GF-D8 (cell line): ENCODE data around the gene PNPLA7.
"Not testable (repeated sequence)": the region's sequence is repeated elsewhere in the genome, so short reads cannot be mapped to it uniquely, and the experiment has no call there.

Source experiments
- DNase-seq: peaks from one replicate; lab custom pipeline; 2025; lab: John Stamatoyannopoulos, UW

Gene PNPLA7

GRCh38 chr9:137460363-137461315 lies 89.6 kb downstream of the PNPLA7 start:
- no peak for DNase-seq

- no peak for DNase-seq
Measured at GRCh38 chr9:137459601-137460362, 90.4 kb downstream of the PNPLA7 start.

DNA sequence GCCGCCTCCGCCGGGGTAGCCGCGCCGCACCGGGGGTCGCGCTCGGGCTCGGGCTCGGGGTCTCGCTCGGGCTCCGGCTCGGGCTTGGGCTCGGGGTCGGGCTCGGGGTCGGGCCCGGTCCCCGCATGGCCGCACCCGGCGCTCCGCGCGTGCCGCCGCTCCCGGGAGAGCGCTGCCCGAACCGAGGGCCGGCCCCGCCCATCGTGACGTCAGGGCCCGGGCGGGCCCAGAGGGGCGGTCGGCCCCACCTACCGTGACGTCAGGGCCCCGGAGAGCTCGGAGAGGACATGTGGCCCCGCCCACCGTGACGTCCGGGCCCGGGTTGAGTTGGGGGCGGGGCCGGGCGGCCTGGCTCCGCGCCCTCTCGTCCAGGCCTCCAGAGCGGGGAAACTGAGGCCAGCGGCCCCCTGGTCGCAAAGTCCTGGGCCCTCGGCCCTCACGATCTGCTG lies 91.0 kb downstream of the PNPLA7 start, which contains the start of gene NSMF:
TSS of gene NSMF (minus strand) at position 183 of the 449 bp plus-strand sequence. CDS start 232 bp downstream, outside the sequence.
- peak; percentile 65 for DNase-seq

GRCh38 chr9:137458194-137459151 lies 91.7 kb downstream of the PNPLA7 start:
- no peak for DNase-seq

- no peak for DNase-seq
Measured at GRCh38 chr9:137457406-137458193, 92.6 kb downstream of the PNPLA7 start.

GRCh38 chr9:137456864-137457405 lies 93.3 kb downstream of the PNPLA7 start:
- no peak for DNase-seq

DNA sequence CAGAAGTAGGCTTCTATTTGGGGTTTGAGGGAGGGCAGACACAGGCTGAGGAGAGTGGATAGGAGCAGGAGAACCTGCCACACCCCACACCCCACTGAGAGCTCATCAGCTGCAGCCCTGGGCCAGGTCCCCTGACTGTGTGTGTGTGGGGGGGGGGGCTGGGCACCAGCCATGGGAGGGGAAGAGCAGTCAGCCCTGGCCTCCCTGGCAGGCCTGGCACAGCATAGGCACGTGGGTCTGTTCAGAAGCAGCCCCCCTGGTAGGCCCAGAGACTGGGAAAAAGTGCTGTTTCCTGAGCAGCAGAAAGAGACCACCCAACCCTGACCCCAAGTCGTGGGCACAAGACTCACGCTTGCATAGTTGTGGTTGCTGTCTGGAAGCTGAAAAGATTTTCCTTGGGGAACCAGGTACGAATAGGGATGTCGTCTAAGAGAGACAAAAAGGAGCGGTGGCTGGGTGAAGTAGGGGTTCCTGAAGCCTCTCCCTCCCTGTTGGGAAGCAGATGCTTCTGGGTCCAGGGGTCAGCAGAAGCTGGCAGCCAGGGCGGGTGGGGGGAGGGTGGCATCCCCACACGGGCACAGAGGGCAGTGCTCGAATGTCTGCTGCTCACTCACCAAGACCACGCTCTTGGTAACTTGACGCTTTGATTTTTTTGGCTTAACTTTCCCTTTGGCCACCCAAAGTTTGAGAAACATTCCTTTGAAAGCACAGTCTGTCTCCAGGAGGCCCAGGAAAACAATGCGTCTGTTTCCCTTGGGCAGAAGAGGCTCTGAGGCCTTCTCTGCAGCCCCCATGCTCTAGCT lies 93.9 kb downstream of the PNPLA7 start:
- no peak for DNase-seq

GRCh38 chr9:137455359-137455991 lies 94.7 kb downstream of the PNPLA7 start:
- DNase-seq, result no peak

DNA sequence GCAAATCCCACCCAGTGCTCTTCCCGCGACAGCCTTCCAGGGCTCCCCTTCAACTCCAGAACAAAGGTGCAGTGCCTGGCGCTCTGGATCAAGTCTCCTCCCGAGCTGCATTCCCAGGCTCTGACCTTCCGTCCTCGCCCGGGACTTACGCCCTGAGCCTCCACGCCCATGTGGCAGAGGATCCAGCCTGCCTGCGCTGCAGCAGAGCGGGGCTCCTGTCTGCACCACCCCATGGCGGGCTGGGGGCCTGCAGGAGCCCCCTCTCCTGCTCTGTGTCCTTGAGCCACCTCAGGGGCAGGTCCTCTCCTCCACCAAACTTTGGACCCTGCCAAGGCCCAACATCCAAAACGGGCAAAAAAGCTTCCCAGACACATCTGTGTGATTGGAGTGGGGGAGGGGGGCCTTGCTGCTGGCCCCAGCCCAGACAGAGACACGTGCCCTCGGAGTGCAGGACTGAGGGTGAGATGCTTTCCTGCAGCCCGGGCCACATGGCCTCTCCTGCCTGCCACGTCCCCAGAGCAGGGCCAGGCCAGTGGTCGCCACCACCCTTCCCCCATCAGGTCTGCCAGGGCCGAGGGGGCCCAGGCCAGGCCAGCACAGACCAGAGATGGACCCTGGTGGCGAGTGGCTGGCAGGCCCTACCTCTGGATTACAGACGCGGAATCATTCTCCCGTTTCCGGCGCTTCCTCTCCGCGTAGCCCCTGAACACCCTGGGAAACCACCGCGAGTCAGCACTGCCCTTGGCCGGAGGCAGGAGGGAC lies 95.4 kb downstream of the PNPLA7 start:
- no peak for DNase-seq

DNA sequence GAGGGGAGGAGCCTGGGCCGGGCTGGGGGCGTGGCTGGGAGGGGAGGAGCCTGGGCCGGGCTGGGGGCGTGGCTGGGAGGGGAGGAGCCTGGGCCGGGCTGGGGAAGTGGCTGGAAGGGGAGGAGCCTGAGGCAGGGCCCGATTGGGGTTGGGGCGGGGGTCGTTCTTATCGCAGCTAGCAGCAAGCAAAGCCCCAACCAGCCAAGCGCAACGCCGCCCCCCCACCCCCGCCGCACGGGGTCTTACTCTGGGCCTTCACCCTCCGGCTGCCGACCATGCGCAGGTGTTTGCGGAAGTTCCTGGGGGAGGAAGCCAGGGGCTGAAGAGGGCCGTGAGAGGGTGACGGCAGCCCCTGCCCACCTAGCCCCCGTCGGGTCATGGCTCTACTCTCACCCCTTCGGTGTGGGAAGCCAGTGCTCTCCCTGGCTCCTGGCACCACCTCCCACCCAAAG lies 96.0 kb downstream of the PNPLA7 start:
- no peak for DNase-seq

GRCh38 chr9:137453643-137454081 lies 96.5 kb downstream of the PNPLA7 start:
- no peak for DNase-seq

GRCh38 chr9:137452761-137453642 lies 97.2 kb downstream of the PNPLA7 start:
- no peak for DNase-seq

- no peak for DNase-seq
Measured at GRCh38 chr9:137452006-137452760, 98.0 kb downstream of the PNPLA7 start.

GRCh38 chr9:137451264-137452005 lies 98.8 kb downstream of the PNPLA7 start:
- DNase-seq, result not testable (repeated sequence)

GRCh38 chr9:137450539-137451222 lies 99.5 kb downstream of the PNPLA7 start:
- DNase-seq, result not testable (repeated sequence)
